CD4-positive, alpha-beta T cell treated with Interleukin-4 for 4 hours (primary cell): Measurements from ENCODE around the gene CMTM4.
"Not testable (repeated sequence)": the region's sequence is repeated elsewhere in the genome, so short reads cannot be mapped to it uniquely, and the experiment has no call there.

Experiments
- DNase-seq: peaks from one replicate; pipeline ENCODE4 v3.0.0-alpha.2; 2020

Gene CMTM4

DNA sequence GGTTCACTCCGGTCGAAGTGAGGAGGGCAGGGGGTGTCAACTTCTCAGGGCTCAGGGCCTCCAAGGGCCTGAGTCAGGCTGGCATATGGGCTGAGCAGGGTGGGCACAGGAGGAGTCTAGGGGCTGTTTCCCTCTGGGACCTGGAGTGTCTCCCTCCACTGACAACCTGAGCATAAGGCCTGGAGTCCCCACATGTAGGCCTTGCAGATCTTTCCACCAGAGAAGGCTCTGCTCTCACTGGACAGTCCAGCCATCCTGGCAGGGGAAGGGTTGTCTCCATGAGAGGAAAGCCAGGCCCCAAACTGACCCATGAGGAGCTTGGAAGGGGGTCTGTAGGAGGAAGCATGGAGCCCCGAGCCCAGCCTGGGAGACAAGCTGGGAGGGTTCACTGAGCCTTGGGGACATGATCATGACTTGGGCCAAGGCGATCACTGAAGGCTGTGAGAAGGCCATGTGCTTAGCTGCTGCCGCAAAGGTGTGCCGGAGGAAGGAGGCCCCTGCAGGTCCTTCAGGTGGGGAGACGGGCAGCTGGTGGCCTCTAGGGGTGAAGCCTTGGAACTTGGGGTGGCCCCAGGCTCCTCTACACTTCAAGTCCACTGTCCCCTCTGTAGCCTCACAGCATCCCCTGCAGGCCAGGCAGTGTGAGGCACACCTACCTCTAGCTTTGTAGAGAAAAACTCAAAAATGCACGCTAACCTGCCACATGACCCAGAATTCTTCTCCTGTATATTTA lies 107.4 kb downstream of the CMTM4 start:
- peak; percentile 75 for DNase-seq

DNA sequence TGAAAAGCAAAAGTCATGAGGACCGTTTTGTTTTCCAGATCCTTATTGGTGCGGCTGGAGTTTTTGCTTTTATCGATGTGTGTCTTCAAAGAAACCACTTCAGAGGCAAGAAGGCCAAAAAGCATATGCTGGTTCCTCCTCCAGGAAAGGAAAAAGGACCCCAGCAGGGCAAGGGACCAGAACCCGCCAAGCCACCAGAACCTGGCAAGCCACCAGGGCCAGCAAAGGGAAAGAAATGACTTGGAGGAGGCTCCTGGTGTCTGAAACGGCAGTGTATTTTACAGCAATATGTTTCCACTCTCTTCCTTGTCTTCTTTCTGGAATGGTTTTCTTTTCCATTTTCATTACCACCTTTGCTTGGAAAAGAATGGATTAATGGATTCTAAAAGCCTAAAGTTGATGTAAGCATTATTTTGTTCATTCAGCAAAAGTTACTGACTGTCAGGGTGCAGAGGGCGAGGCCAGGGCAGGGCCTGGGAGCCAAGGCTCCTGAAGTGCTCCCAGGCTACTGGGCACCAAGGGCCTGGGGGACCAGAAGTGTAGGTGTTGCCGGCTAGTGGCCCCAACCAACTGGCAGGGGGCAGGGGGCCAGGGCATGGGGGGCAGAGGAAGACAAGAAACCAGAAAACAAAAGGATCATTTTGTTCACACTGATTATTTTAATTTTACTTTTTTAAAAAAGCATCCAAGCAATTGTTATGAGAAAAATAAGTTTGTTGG lies 108.5 kb downstream of the CMTM4 start:
- no peak for DNase-seq

DNA sequence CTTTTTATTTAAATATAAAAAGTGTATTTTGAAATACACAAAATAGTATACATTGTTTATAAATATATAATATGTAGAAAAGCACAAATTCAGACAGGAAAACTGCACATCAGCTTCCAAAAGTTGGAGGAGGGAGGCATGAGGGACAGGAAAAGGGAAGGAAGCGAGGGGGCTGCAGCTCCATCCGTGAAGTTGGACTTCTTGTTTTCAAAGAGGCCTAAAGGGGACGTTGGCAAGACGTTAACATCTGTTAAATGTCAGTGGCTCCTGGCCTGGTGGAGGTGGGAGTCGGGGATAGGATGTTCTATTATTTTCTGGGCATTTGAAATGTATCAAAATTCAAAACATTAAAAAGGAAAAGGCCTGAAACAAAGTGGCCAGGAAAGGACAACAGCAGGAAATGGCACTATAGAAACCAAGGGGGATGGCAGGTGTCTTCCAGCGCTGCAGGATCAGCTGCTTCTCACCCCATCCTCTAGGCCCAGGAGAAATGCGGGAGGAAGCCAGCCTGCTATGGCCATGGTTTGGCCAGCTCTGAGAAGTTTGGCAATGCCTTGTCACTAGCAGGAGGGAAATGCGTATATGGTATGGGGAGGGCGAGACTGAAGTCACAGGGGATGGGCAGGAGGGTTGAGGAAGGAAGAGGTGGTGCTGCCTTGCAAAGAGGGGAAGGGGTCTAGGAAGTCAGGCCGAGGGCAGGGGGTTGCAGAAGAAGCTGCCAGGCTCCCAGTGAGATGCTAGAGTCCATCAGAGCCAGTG lies 110.9 kb downstream of the CMTM4 start:
- DNase-seq = no peak

- no peak for DNase-seq
Measured at GRCh38 chr16:66581246-66581952, 115.1 kb downstream of the CMTM4 start.

- no peak for DNase-seq
Measured at GRCh38 chr16:66580605-66581209, 115.8 kb downstream of the CMTM4 start.

- no peak for DNase-seq
Measured at GRCh38 chr16:66578651-66579531, 117.7 kb downstream of the CMTM4 start, which contains the start of gene CMTM2. TSS of gene CMTM2 (plus strand) at chr16:66579463. CDS start at chr16:66579608, 145 bp downstream.

DNA sequence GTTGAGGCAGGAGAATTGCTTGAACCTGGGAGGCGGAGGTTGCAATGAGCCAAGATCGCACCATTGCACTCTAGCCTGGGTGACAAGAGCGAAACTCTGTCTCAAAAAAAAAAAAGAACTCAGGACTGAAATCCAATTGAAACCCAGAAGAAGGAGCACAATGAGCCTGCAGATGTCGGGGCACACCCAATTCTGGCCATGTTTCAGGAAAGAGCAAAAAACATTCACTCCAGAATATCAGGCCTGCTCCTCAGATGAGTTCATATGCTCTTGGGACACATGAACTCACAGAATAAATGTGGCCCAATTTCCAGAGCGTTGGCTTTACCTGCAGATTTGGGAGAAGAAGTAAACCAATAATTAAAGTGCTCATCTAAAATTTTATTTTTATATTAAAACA lies 120.2 kb downstream of the CMTM4 start:
- DNase-seq = no peak

GRCh38 chr16:66575060-66575459 lies 121.5 kb downstream of the CMTM4 start:
- DNase-seq = no peak

DNA sequence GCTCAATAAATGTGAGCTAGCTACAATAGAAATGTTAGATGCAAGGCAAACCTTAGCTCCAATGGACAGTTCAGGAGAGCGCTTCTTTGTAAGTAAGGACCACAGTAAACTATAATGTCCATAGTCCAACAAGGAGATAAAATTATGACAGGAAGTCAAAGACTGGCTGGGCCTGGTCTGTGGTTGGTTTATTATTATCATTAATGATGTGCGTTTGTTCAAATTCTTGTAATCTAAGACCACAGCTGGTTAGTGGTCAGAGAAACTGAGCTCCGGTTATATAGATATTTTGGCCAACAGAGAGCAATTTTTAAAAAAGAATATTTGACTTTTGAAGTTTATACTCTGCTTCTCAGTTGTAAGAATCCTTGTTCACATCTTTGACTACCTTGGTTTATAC lies 122.0 kb downstream of the CMTM4 start:
- no peak for DNase-seq

DNA sequence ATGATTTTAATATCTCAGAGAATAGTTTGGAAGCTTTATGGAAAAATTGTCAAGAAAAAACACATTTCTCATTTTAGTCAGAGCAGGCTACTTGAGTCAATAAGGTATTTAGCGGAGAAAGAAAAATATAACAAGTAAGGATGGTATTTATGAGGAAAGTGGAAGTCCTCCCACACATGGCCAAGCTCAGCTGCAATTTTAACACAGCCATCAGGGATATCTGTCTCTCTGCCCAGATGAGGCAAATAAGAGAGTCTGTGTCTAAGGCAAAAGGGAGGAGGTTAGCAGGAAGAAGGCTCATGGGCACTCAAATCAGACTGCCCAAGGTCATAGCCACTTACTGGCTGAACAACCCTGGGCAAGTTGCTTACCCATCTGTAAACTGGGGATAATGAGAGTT lies 122.5 kb downstream of the CMTM4 start:
- no peak for DNase-seq

DNA sequence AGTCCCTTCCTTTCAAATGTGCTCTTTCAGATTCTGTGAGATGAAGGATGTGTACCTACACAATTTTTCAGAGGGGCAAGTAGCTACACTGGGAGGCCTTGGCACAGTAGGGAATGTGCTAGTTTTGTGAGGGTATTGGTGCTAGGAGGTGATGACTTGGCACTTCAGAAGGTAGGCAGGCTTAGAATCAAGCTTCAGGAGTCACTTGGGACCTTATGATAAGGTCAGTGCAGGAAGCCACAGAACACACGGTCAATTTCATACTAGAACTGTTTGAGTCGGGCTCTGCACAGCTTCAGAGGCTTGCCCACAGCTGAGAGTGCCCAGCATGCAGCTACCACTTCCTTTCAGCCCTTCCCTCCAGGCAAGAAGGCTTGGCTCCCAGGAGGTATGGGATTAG lies 124.2 kb downstream of the CMTM4 start:
- DNase-seq = no peak

DNA sequence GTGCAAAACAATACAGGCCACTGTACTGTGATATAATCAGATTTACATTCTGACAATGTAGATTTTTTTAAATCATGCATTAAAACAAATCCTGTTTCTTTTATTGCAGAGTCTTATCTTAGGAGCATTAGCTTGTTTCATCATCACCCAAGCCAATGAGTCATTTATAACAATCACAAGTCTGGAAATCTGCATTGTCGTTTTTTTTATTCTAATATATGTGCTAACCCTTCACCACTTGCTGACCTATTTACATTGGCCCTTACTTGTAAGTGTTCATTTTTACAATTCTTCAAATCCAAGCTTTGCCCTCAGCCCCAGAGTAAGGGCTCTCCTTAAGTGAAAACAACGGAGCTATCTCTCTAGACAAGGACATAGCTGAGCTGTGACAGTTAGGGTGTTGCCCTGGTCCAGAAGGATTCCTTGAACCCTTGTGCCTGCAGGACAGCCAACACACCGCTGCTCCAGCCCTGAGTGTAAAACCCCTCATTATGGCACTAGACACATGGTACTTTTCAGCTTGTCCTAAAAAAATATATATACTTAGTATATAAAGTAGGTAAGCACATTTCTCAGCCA lies 126.6 kb downstream of the CMTM4 start:
- DNase-seq = no peak

- DNase-seq = no peak
Measured at GRCh38 chr16:66569131-66569530, 127.4 kb downstream of the CMTM4 start.

- no peak for DNase-seq
Measured at GRCh38 chr16:66568355-66568754, 128.2 kb downstream of the CMTM4 start.

GRCh38 chr16:66567270-66567669 lies 129.3 kb downstream of the CMTM4 start:
- not testable (repeated sequence) for DNase-seq

- DNase-seq = no peak
Measured at GRCh38 chr16:66566051-66566901, 130.3 kb downstream of the CMTM4 start, which contains the start of gene CMTM1. TSS of gene CMTM1 (plus strand) at chr16:66566439. CDS start at chr16:66566514, 75 bp downstream.
